Measurements from ENCODE around the gene NDUFA5.
A peak's percentile ranks its signal among the peaks of the same experiment; 100 is the strongest.

The NDUFA5 gene

GRCh38 chr7:123557398-123558288 lies at the start of gene NDUFA5:
Gene NDUFA5, minus strand, starts transcription at chr7:123557818. Its CDS starts 23 bp downstream, at chr7:123557795.
- ATAC-seq (peak; percentile 99), DNase-seq (peak; percentile 95)

DNA sequence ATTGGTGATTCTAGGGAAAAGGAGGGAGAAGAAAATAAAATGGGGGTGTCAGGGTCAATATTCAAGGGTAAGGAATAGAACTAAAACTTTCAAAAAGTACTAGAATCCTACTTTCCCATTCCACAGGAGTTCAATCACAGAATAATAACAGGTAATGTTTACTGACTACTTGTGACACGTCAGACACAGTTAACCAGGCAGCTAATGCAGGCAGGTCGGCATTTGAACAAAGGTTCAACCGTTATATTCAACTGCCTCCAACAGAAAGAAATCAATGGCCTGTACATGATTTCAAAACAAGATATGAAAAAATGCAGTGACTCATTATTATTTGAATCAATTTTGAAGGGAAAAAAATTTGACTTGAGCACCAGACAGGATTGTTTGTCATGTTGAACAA lies 47.1 kb upstream of the NDUFA5 start:
- ATAC-seq, result no peak

DNA sequence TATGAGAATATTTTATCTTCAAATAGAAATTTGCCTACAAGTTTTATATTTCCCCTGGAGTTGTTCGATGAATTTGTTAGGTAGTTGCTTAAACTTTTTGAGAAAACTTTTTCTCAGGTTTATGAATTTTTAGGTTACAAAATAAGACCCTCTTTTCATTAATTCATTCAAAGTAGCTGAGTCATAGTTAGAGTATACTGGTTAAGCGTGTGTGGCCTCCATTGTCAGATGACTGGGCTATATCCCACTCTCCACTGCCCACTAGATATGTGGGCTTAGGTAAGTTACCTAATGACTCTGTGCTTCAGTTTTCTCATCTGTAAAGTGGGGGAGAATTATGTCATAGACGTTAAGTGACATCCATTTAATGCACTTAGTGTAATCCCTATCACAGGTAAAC lies 45.0 kb upstream of the NDUFA5 start:
- DNase-seq, result no peak
- ATAC-seq, result no peak

More for the DNA sequence above, 47.1 kb upstream of the NDUFA5 start:
- no peak for DNase-seq

DNA sequence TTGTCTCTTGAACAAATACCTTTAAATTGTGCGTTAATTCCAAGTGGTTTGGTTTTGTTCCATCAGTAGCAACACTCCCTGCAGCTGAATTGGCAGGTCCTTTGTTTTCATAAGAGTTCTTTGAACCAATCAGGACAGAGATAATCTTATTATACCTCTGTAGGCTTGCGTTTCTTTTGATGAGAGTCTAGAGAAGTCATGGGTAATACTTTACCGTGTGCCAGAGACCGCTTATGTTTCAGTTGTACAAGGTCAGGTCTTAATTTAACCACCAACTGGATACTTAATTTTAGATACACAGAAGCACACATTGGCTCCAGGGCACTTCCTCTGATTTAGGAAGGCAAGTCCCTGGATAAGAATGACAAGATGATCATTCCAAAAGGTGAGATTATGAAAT lies 43.9 kb upstream of the NDUFA5 start, which contains the start of gene ASB15:
Gene ASB15 (plus strand): TSS at position 292 of the 400 bp plus-strand sequence. CDS start 12,682 bp downstream, outside the sequence.
- no peak for ATAC-seq
- DNase-seq, result no peak

GRCh38 chr7:123600876-123601275 lies 43.3 kb upstream of the NDUFA5 start:
- DNase-seq, result no peak

DNA sequence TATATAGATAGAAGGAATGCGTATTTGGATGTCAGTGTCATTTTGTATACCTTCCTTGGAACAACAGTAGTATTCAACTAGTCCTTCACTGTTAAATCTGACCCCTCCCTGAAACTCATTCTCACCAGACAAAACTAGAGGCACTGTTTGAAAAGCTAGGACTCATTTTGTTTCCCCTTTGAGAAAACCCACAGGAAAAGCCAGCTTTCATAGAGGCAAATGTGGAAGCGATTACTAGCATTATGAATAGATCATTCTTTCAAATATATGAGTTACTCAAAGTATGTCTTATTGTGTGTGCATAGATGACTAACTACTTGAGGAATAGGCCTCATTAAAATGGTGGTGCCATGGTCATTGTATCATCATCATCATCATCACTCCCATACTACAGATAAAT lies 42.1 kb upstream of the NDUFA5 start:
- no peak for DNase-seq
- no peak for ATAC-seq

More at GRCh38 chr7:123600876-123601275, 43.3 kb upstream of the NDUFA5 start:
- ATAC-seq, result no peak

- DNase-seq (no peak), ATAC-seq (no peak)
Measured at GRCh38 chr7:123598657-123599056, 41.0 kb upstream of the NDUFA5 start.

DNA sequence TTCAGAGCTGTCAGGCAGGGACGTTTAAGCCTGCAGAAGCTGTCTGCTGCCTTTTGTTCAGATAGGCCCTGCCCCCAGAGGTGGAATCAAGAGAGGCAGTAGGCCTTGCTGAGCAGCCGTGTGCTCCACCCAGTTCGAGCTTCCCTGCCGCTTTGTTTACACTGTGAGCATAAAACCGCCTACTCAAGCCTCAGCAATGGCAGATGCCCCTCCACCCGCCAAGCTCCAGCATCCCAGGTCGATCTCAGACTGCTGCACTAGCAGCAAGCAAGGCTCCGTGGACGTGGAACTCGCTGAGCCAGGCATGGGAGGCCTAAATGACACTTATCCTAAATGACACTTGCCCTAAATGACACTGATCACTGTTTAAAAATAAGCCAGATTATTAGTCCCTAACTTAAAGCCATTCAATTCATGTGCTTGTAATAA lies 37.2 kb upstream of the NDUFA5 start:
- no peak for ATAC-seq
- DNase-seq, result no peak

- ATAC-seq, result no peak
- DNase-seq, result no peak
Measured at GRCh38 chr7:123588376-123588775, 30.8 kb upstream of the NDUFA5 start.

DNA sequence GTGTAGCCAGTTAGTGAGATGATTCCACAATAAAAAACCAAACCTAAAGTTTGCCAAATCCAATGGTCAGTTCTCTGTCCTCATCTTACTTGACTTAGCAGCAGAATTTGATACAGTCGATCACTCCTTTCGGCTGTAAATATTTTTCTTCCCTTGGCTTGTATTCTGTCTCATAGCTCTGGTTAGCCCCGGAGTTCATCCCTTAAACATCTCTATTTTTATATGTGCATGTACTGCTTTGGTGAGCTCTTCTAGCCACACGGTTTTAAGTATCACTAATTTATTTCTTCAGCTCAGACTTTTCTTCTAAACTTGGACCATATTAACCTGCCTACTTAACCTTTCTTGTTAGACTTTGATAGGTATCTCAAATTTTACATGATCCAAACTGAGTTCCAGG lies 26.2 kb upstream of the NDUFA5 start:
- no peak for DNase-seq
- no peak for ATAC-seq

GRCh38 chr7:123581162-123581459 lies 23.5 kb upstream of the NDUFA5 start:
- no peak for DNase-seq

GRCh38 chr7:123580406-123581161 lies 23.0 kb upstream of the NDUFA5 start:
- ATAC-seq, result peak; percentile 23

More at GRCh38 chr7:123581162-123581459, 23.5 kb upstream of the NDUFA5 start:
- no peak for ATAC-seq

GRCh38 chr7:123579416-123579815 lies 21.8 kb upstream of the NDUFA5 start:
- no peak for ATAC-seq
- no peak for DNase-seq

More at GRCh38 chr7:123580406-123581161, 23.0 kb upstream of the NDUFA5 start:
- DNase-seq, result no peak

GRCh38 chr7:123573896-123574467 lies 16.4 kb upstream of the NDUFA5 start:
- DNase-seq (no peak), ATAC-seq (no peak)

GRCh38 chr7:123573341-123573740 lies 15.7 kb upstream of the NDUFA5 start:
- no peak for ATAC-seq
- no peak for DNase-seq

GRCh38 chr7:123571684-123572083 lies 14.1 kb upstream of the NDUFA5 start:
- ATAC-seq, result no peak
- no peak for DNase-seq

DNA sequence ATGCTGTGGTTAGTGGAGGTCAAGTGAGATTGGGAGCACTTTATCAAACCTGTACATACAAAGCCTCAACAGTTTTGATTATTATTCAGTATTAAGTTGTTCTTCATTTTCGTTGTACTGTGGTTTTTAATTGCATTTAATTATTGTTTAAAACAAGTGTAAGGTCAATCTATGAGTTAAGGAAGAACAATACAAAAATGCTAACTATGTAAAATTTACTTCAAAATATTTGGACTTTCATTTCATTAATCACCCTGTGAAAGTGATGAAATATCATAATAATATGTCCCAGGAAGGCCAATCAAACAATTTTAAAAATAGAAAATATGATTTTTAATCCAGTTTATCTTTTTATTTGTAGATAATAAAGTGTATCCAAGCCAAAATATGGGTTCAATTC lies 13.6 kb upstream of the NDUFA5 start:
- DNase-seq, result no peak

GRCh38 chr7:123570390-123571182 lies 13.0 kb upstream of the NDUFA5 start:
- ATAC-seq (no peak), DNase-seq (no peak)

More for the DNA sequence above, 13.6 kb upstream of the NDUFA5 start:
- ATAC-seq, result no peak

GRCh38 chr7:123569352-123570010 lies 11.9 kb upstream of the NDUFA5 start:
- ATAC-seq (no peak), DNase-seq (no peak)

GRCh38 chr7:123562121-123562520 lies 4.5 kb upstream of the NDUFA5 start:
- no peak for ATAC-seq
- no peak for DNase-seq

DNA sequence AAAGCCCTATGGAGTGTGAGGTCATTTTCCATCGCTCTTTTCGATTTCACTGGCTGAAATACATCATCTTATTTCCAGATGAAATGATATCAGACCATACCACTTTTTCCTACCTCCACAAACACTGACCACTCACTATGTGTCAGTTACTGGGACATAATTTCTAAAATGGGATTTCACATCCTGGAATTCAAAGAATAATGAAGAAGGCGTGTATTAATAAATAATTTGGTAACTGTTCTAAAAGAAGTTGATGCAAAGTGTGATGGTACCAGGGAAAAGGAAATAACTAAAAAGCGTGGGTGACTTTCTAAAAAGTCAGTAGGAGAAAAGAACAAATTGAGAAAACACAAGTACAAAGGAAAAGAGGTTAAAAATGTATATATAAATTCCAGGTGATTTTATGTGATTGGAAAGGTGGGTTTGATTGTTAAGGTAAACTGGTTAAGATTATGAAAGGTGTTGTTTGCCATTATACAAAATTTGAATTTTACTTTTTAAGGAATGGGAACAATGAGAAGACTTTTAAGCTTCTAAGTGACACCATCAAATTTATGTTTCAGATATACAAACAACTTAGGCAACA lies 764 bp upstream of the NDUFA5 start:
- ATAC-seq (no peak), DNase-seq (no peak)
